ENCODE results near the gene FER. TPM values are rescaled to one million over a fixed set of nuclear protein-coding genes. Genes with fewer than 3 reads are reported as not detected.

FER gene
- total RNA-seq, 1 donor from 2014 or later: 19.2 TPM

DNA sequence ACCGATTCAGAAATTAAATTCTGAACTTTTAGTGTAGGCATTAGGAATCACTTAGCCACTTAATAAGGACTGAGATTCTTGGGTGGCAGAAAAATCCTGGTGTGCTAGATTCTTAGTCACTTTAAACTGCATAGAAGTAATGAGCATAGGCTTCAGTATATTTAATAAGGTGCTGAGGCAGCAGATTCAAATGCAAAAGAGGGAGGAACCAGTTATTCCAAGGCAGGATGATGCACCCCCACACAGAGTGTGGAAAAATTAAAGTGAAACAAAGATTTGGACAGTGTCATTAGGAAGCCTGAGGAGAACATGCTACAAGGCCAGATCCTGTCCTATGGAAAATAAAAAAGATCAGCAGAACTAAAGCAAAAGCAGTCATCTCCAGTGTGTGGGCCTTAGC, 444.3 kb downstream of the FER start:
- Histone ChIP-seq H3K4me3 (no peak overlapping the region), H3K36me3 (no peaks in the 10 kb centered on the region), H3K9me3 (no peaks in the 10 kb centered on the region), H3K27me3 (no peaks in the 10 kb centered on the region), H3K27ac (no peak overlapping the region), H3K4me1 (peaks cover 6% of the 10 kb centered on the region)
- intact Hi-C loops (cut with DNase I): no loop called here
- no peak for DNase-seq (ENCODE audit: extremely low spot score in 2 of 2)
- TF ChIP-seq, protein P1, sequence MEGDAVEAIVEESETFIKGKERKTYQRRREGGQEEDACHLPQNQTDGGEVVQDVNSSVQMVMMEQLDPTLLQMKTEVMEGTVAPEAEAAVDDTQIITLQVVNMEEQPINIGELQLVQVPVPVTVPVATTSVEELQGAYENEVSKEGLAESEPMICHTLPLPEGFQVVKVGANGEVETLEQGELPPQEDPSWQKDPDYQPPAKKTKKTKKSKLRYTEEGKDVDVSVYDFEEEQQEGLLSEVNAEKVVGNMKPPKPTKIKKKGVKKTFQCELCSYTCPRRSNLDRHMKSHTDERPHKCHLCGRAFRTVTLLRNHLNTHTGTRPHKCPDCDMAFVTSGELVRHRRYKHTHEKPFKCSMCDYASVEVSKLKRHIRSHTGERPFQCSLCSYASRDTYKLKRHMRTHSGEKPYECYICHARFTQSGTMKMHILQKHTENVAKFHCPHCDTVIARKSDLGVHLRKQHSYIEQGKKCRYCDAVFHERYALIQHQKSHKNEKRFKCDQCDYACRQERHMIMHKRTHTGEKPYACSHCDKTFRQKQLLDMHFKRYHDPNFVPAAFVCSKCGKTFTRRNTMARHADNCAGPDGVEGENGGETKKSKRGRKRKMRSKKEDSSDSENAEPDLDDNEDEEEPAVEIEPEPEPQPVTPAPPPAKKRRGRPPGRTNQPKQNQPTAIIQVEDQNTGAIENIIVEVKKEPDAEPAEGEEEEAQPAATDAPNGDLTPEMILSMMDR (IDR thresholded peaks at IDR 0.05): no peak
- no peak for TF ChIP-seq POLR2A (IDR thresholded peaks at IDR 0.05)
- TF ChIP-seq POLR2AphosphoS5 (IDR thresholded peaks at IDR 0.05; ENCODE audit: insufficient read depth in 1 of 2, low read depth in 1 of 2): no peak

DNA sequence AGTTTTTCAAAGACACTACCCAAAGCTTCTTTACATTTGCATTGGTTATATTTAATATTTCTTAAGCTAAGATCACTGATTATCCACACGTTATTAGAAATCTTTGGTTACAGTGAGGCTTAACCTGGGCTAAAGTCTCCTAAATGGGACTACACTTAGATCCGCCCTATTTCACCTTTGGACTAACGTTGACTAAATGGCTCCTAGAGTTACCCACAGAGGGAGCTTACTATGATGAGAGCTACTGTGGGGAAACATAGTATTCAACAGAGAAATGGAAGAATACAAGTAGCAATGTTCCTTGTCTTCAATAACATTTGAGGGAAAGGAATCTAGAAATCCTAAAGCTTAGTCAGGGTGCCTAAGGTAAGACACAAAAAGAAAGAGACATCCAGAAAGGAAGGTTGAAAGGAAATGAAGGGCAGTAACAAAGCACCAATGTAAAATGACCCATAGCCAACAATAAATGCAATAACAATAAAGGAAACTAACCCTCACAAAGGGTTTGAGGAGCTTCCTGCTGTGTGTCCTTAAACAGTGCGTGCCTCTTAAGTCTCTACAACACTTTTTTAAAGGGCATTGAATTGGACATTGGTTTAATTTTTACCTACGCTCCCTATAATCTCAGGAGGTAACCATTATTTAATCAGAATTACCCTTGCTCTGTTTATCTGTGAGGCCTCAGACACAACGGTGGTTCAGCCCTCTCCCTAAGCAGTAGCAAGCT, 445.0 kb downstream of the FER start:
- H3K4me3 ChIP-seq: no peak overlapping the region
- no peaks in the 10 kb centered on the region for H3K9me3 ChIP-seq
- no peak for DNase-seq (ENCODE audit: extremely low spot score in 2 of 2)
- H3K27me3 ChIP-seq: no peaks in the 10 kb centered on the region
- intact Hi-C loops (cut with DNase I): no loop called here
- H3K36me3 ChIP-seq: no peaks in the 10 kb centered on the region
- H3K4me1 ChIP-seq: peaks cover 6% of the 10 kb centered on the region
- TF ChIP-seq, protein P1 (IDR thresholded peaks at IDR 0.05): no peak
- TF ChIP-seq POLR2AphosphoS5 (IDR thresholded peaks at IDR 0.05; ENCODE audit: insufficient read depth in 1 of 2, low read depth in 1 of 2) (no peak), POLR2A (IDR thresholded peaks at IDR 0.05) (no peak)
- no peak overlapping the region for H3K27ac ChIP-seq

DNA sequence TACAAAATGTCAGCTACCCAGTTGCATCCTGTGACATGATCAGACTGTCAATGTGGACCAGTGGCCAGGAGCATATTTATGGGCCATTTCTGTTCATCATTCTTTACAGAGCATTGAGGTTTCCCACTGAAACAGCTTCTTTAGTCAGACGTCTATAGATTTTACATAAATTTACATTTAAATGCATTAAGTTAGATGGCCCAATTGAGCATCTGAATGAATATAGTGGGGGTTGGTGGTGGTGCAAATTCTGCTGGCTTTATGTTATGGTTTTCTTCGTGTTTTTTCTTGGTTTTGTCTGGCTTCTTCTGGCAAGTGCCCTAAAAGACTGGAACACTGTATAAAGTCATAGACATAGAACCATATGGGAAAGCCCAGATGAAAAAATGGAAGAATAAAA, 448.0 kb downstream of the FER start:
- H3K9me3 ChIP-seq: no peaks in the 10 kb centered on the region

DNA sequence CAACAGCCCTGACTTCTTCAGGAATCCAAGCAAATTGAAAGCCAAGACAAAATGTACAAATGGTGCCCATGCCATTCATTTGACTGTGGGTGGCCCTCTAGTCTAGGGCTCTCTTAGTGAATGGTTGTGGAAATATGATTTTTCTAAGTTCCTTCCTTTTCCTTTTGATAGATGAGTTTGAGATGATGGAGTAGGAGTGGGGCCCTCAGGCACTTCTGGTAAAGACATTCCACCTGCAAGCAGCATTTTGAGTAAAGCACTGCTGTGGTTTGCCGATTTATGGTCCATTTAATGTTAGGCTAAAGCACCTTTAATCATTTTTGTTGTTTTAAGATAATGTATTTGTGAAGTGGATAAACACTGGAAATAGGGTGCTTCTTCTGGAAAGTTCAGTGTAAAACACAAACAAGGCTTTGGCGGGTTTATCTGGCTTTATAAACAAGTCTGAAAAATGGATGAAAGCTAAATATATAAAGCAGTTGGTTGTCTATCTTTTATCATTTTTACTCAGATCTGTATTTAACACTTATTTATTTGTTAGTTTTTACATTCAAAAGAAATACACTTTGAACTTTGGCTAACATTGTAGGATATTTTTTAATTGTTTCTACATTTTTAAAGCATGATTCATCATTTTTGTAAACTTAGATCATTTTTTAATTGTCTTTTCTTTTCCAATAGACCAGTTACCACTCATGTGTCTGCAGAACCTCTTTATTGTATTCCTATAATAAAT, 448.6 kb downstream of the FER start:
- Histone ChIP-seq H3K27me3 (no peaks in the 10 kb centered on the region), H3K36me3 (no peaks in the 10 kb centered on the region), H3K4me3 (no peak overlapping the region), H3K27ac (no peak overlapping the region), H3K9me3 (no peaks in the 10 kb centered on the region), H3K4me1 (no peaks in the 10 kb centered on the region)
- TF ChIP-seq, protein P1 (IDR thresholded peaks at IDR 0.05): no peak
- TF ChIP-seq POLR2A (IDR thresholded peaks at IDR 0.05): no peak
- no peak for TF ChIP-seq POLR2AphosphoS5 (IDR thresholded peaks at IDR 0.05; ENCODE audit: insufficient read depth in 1 of 2, low read depth in 1 of 2)
- no peak for DNase-seq (ENCODE audit: extremely low spot score in 2 of 2)
- intact Hi-C loops (cut with DNase I): no loop called here

More for the DNA sequence above, 448.0 kb downstream of the FER start:
- H3K4me1 ChIP-seq: no peaks in the 10 kb centered on the region
- H3K36me3 ChIP-seq: no peaks in the 10 kb centered on the region
- no peaks in the 10 kb centered on the region for H3K27me3 ChIP-seq
- DNase-seq (ENCODE audit: extremely low spot score in 2 of 2): no peak
- H3K27ac ChIP-seq: no peak overlapping the region
- H3K4me3 ChIP-seq: no peak overlapping the region
- TF ChIP-seq, protein P1 (IDR thresholded peaks at IDR 0.05): no peak
- TF ChIP-seq POLR2A (IDR thresholded peaks at IDR 0.05) (no peak), POLR2AphosphoS5 (IDR thresholded peaks at IDR 0.05; ENCODE audit: insufficient read depth in 1 of 2, low read depth in 1 of 2) (no peak)
- intact Hi-C loops (cut with DNase I): no loop called here

DNA sequence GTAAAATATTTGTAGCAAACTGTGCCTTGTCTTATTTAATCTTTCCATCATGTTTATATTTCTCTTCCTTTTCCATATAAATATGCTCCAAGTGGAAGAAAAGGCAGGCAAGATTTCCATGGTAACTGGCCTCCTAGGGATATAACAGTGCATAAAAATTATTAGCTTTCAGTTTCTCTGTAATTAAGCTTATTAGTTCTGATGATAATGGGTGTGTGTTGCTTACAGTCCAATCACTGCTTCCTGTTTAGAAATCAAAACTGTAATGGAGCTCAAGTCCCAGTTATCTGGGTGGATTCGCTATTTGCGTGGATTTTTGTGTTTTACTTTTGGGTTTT, 449.1 kb downstream of the FER start:
- no peak for DNase-seq (ENCODE audit: extremely low spot score in 2 of 2)
- H3K4me3 ChIP-seq: no peak overlapping the region
- no peaks in the 10 kb centered on the region for H3K27me3 ChIP-seq
- no peaks in the 10 kb centered on the region for H3K9me3 ChIP-seq
- no peak overlapping the region for H3K27ac ChIP-seq
- no peaks in the 10 kb centered on the region for H3K4me1 ChIP-seq
- H3K36me3 ChIP-seq: no peaks in the 10 kb centered on the region
- intact Hi-C loops (cut with DNase I): no loop called here
- TF ChIP-seq POLR2A (IDR thresholded peaks at IDR 0.05) (no peak), POLR2AphosphoS5 (IDR thresholded peaks at IDR 0.05; ENCODE audit: insufficient read depth in 1 of 2, low read depth in 1 of 2) (no peak)
- TF ChIP-seq, protein P1 (IDR thresholded peaks at IDR 0.05): no peak
